NAMALWA (cell line): ENCODE measurements around the gene SLF2.
A peak's percentile ranks its signal among the peaks of the same experiment; 100 is the strongest.
"Not testable (repeated sequence)": the region's sequence is repeated elsewhere in the genome, so short reads cannot be mapped to it uniquely, and the experiment has no call there.

Experiments used
- DNase-seq: peaks from one replicate; pipeline ENCODE4 v3.0.0-alpha.2; 2015; ENCODE audit warnings: low spot score

SLF2 gene

DNA sequence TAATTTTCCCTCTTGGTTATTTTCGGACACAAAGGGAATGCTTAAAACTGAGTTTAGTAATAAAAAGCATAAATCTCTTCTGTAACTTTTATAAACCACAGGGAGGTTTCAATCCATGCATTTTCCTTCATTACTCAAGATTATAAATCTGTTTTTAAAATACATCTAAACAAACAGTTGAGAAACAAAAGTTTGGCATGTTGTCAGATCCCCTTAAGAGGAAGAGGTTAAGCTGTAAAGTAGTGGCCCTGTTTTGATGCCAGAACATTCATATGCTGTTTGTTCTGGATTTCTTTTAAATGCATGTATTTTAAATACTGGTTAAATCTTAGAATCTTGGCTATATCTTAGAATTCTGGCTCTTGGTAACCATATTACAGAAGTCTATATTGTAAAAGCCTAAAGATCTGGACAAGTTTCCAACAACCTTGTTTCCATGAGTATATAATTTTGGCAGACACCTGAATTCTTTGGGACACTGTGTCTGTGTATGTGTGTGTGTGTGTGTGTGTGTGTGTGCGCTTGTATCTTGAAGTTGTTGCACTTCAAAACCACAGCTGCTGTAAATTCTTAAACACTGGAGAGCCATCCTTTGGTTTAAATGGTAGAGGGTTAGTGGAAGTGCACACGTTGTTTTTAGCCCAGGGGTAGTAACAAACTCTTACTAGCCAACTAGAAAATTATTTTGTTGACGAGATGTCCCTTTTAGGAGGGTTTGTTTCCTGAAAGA lies 49.8 kb downstream of the SLF2 start:
- no peak for DNase-seq

DNA sequence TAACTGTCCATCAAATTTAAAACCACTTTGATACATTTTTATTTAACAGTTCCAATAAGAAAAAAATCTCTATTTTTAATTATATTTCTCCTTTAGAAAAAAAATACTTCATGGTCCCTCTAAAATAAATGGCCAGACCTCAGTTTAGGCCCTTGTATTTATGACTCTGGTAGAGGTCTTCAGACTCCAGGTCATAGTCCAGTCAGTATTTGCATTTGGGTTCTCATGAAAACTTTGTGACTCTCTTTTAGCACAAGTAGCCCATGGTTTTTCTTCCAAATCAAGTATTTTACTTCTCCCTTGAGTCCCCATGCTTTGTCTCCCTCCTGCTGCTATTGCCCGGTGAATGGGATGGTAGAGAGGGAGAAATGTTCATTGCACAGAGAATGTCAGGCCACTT lies 51.1 kb downstream of the SLF2 start:
- DNase-seq, result no peak

DNA sequence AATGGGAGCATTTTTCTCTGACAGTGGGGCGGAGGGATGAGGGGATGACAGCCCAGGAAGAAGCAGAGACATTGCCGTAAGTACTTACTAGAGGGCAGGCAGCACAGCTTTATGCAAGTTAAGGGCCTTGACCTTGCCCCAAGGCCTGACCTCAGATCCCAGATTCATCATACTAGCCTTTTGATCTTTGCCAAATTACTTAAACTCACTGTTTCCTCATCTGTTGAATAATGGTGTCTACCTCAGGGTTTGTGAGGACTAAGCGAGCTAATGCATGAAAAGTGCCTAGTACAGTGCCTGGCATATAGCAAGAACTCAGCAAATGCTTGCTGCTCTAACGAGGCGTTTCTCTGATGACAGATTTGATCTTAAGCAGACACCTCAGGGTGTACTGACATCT lies 53.1 kb downstream of the SLF2 start:
- DNase-seq, result no peak

DNA sequence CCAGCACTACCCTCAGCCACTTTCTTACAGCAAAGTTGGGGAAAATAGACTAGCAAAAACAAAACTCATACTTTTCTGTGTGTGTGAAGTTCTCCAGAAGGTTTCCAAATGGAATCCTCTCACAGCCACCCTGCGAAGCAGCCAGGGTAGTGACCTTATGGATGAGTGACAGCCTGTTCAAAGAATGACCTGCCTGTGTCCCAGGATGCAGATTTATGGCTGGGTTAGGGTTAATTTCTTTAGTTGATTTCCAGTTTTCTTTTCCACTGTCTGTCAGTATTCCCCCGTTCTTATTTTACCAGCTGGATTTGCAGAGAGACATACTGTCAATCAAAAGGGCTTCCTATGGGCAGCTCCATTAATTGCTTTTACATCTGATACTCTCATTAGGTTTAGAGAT lies 54.1 kb downstream of the SLF2 start:
- no peak for DNase-seq

DNA sequence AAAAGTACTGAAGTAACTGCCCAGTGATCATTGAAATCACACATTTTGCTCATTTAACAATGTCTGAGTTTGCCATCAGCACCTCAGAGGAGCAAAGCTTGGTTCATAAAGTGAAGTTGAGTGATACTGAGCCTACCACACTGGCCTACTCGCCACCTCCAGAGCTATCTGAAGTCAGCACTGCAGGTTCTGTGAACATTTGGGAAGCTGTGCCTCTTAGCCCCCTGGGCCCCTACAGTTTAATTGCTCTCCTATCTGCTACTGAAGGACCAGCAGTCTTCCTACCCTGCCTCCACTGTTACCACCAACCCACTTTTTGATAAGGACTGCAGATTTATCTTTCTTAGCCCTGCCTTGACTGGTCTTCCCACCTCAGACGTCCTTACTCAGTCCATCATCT lies 54.6 kb downstream of the SLF2 start:
- DNase-seq, result no peak

DNA sequence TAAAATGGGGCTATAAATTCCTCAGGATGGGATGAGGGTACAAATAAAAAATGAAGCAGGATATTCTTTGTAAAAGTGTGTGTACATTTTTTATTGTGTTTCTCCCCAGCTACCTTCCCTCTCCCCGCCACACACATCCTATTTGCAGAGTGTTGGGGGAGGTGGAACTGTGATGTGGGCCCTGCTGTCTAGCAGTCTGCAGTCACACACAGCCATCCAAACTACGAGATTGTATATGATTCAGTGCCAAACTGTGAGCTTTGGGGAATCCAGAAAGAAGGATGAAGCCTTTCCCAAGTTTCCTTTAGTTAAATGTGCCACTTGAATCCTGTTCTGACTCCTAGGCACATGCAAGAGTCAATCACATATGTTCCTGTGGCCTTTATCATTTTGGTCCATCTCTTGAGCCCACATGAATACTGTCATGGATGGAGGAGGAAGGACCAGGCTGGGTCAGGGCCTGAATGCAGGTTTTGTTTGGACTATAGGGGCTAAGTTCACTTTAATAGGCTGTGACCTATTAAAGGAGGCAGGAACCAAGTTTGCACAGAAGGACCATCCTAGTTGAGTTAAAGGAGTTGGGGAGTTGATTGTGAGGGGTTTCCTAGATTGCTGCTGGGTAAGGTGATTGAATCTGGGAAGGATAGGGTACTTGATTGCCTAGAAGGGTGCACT lies 55.4 kb downstream of the SLF2 start:
- DNase-seq, result no peak

DNA sequence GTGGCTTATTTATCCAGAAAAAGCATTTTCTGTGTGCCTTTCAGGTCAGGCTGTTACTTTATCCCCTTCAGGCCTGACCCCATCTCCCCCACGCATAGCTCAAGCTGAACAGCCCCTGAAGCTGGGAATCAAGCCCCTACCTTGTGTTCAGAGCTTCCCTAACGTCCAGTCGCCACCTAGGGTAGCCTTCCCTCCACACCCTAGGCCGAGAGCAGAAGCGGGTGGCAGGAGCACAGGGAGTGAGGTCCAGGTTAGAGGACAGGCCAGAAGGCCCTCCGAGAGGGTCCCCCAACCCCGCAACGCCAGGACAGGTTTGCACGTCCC lies 56.1 kb downstream of the SLF2 start:
- DNase-seq, result no peak

DNA sequence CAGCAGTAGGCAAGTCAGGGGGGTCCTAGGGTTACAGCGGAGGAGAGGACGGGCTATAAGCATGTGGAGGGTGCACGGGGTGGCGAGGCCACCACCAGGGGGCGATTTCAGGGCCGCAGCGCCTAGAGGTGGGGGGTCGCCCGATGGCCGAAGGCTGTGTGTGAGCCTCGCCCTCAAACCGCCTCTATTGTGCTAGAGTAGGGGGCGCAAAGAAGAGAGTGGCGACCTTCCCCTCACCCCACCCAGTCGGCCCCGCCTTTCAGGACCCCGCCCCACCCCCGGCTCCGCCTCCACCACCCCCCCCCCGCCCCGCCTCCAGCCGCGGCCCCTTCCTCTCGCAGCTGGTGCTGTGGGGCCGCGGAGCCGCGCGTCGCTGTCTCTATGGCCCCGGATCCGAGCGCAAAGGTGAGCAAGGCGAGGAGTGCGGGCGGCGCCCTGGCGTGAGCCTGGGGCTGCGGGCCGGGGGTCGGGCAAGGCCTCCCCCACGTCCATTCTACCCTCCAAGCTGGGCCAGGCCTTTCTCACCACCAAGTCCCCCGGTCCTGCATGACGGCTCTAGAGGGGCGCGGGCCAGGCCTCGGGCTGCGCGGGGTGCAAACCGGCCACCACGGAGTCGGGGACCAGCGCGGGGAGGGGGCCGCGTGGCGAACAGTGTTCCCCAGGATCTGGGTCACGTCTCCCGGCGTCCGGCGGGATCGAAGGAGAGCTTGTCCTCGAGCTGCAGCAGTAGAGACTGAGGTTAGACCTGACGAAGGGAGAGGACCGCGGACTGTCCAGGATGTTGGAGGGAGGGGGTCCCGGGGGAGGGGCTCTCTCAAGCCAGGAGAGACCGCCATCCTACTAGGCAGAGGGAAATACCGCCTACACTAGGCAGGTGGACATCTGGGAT lies 56.7 kb downstream of the SLF2 start, which contains the start of gene SEMA4G:
Gene SEMA4G (plus strand): TSS at position 318 of the 889 bp plus-strand sequence. CDS start 3,409 bp downstream, outside the sequence.
- peak; percentile 65 for DNase-seq

DNA sequence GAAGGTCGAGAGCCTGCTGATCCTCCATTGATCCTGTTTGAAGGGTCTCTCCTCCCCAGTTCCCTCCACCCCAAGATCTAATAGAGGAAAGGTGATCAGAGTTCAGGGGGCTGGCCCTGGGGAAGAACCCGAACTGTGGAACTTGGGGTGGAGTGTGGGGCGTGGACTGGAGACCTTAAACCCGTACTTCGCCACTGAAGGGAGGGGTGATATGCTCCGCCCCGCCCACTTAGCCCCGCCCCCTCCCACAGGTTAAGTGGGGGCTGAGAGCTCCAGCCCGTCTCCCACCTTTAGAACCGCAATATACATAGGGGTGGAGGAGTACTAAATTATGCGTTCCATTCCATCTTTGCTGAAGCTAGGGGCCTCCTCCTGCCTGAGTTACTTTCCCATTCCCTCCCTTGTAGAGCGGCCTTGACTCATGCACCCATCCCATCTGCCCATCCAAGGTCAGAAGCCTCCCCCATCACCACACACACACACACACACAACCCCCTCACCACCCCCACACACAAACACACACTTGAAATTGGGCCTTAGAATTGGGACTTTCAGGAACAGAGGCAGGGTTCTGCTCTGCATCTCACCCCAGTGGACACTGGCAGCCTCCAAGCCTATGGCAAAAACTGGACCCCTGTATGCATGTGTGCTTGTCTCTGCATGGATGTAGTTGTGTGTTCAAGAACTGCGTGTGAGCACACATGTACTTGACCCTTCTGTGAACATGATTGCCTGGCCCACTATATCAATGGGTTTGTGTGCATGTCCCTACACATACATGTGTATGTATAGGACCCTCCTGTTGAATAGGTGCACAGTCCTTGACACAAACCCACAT lies 57.5 kb downstream of the SLF2 start:
- DNase-seq, result peak; percentile 37

DNA sequence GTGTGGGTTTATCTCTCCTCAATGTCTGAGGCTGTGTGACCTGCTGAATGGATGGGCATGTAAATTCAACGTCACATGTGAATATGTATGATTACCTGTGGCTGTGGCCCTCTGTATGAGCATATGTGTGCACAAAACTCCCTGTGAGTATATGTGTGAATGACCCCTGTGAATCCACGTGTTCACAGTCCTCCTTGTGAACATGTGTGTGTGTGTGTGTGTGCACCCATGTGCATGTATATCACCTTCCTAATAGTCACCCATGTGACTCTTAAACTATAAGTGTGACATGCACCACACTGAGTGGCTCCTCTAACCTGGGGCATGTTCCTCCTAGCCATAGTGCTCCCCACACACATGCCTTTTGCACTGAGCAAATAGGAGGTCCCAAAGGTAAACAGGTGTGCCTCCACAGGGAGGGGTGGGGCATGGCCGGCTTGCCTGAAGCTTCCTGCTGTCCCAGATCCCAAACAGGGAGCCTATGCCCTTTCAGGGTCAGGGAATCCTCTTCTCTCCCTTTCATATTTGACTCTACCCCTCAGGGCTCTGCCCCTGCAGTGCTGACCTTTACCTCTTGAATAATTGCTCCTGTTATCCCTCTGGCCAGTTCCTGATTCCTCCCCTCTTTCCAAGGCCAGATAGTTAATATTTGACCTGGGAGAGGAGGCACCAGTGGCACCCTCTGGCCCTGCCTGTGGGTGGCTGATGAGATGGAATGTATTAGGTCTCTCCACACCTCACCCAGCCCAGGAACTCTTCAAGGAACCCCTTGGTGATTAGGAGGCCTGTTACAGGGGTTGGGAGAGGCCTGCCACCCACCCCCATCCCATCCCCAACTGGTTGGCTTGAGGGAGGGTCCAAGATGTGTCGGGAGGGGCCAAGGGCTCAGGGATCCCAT lies 58.4 kb downstream of the SLF2 start:
- no peak for DNase-seq

DNA sequence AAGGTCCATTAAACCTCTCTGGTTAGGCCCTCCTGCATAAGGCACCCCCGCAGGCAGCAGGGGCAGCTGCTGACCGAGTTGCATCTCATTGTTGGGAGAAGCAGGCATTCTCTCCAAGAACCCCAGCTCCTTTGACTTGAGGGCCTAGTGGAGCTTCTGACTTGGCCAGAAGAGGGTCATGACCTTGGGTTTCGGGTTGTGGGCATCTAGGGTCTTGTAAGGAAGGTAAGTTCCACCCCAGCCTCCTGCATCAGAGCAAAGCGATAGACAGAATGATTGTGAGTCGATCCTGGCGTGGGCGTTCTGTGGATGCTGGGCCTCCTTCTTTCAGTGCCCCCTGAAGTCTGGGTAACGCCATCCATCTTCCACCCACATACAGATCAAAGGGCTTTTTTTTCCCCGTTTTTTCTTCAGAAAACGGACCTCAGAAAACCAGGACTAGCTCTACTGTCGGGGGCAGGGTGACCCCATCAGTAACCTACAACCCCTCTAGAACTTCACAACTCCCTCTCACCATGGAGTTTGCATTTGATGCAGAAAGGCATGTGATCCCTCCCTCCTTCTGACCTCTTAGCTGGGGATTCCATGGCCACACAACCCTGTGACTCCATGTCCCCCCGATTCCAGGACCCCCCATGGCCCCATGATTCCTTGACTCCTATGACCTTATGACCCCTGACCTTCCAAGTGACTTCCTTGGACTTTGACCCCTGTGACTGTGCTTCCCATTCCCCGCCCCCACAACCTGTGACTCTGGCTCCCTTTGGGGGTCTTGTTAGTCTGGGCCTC lies 59.5 kb downstream of the SLF2 start:
- DNase-seq, result no peak

DNA sequence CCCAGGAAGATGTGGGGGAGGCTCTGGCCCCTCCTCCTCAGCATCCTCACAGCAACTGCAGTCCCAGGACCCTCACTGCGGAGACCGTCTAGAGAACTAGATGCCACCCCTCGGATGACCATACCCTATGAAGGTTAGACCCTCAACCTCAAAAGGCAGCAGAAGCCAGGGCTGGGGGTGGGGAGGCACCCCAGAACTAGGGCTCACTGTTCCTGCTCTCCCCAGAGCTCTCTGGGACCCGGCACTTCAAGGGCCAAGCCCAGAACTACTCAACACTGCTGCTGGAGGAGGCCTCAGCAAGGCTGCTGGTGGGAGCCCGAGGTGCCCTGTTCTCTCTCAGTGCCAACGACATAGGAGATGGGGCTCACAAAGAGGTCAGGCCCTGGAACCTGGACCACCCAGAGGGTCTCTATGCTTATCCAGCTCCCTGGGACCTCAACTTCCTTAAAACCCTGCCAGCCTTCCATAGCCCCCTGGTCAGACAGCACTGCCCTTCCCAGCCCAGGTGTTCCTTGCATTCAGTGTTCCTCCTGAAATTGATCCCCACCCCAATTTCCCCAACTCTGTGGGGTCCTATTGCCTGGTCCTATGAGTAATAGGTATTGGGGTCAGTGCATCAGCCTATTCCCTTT lies 60.3 kb downstream of the SLF2 start:
- DNase-seq, result no peak

DNA sequence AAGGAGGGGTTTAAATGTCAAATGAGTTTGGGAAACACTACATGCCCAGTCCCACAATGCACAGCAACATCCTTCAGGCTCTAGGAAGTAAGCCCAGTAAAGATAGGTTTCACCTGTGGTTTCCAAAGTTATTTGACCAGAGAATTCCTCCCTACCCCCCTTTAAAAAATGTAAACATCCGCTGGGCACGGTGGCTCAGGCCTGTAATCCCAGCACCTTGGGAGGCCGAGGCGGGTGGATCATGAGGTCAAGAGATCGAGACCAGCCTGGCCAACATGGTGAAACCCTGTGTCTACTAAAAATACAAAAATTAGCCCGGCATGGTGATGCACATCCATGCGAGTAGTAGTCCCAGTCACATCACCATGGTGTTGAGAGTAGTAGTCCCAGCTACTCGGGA lies 62.6 kb downstream of the SLF2 start:
- not testable (repeated sequence) for DNase-seq

DNA sequence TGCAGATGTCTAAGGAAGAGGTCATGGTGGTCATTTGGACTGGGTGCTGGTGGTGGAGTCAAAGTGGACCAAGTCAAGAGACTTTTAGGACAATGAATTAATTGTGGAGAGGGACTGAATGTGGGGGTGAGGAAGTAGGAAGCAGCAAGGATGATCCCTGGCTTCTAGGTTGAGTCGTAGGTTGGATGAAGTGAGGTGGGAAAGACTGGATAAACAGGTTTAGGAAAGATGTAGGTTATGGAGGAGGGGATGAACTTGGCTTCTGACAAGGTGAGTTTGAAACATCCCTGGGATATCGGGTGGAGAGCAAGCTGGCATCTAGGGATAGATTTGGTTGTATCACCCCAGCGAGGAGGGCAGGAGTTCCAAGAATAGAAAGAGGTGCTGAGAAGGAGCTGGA lies 64.1 kb downstream of the SLF2 start:
- DNase-seq, result no peak

DNA sequence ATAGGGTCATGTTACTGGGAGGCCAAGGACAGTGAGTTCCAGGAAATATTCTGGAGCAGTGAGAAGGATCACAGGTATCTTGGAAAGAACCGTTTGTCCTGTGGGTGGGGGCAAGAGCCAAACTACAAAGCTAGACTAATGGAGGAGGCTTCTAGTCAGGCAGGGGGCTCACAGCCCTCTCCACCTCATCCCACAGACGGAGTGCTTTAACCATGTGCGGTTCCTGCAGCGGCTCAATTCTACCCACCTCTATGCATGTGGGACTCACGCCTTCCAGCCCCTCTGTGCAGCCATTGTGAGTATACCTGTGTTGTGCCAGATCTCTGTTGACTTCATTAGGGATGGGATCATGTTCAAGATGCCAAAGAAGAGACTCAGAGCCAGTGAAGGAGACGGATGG lies 64.7 kb downstream of the SLF2 start:
- DNase-seq, result no peak

DNA sequence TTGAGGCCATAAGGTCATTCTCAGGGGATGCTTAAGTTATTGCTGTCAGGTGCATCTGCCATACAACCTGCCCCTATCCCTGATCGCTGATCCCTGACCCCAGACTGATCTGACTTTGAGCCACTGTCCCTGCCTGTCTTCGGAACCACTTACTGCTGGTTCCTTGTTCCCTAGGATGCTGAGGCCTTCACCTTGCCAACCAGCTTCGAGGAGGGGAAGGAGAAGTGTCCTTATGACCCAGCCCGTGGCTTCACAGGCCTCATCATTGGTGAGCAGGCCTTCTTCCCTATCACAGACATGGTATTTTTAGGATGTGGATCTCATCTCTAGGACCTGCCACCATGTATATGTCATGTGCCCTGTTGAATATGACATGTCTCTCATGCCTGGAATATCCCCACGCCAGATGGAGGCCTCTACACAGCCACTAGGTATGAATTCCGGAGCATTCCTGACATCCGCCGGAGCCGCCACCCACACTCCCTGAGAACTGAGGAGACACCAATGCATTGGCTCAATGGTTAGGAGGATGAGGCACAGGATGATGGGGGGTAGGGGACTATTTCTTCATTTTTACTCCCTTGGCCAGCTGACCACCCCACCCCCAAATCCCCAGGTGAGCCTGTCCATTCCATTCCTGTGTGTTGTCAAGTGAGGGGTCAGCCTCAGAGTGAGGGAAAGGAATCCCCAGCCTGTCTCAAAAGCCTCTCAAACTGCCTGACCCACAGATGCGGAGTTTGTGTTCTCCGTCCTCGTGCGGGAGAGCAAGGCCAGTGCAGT lies 65.5 kb downstream of the SLF2 start:
- no peak for DNase-seq

DNA sequence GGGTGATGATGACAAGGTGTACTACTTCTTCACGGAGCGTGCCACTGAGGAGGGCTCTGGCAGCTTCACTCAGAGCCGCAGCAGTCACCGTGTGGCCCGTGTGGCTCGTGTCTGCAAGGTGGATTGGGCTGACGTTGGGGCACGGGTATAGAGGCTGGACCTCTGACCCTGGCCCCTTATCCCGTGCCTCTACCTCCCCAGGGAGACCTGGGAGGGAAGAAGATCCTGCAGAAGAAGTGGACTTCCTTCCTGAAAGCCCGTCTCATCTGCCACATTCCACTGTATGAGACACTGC lies 66.1 kb downstream of the SLF2 start:
- DNase-seq, result no peak

DNA sequence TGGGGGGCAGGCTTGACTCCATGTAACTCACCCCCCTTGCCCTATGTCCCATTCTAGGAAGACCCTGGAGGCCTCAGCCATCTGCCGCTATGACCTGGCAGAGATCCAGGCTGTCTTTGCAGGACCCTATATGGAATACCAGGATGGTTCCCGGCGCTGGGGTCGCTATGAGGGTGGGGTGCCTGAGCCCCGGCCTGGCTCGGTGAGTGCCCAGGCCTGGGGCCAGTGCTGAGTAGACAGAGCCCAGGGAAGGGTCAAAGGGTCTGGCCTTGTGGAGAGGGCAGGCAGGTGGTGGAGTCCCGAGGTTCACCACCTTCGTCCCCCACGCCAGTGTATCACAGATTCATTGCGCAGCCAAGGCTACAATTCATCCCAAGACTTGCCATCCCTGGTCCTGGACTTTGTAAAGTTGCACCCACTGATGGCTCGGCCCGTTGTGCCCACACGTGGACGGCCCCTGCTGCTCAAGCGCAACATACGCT lies 67.1 kb downstream of the SLF2 start:
- no peak for DNase-seq

DNA sequence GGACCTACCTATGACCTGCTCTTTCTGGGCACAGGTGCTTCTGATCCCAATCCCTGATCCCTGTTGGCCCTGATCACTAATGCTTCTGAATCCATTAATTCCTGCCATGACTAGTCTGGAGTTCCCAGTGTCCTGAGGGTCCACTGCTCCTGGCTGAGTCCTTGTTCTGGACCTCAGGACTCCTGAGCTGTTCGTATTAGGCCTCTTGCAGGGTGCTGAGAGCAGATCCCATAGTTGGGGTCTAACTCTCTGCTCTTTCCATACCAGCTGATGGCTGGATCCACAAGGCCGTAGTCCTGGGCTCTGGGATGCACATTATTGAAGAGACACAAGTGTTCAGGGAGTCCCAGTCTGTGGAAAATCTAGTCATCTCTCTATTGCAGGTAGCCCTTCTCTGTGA lies 67.5 kb downstream of the SLF2 start:
- no peak for DNase-seq
